GM18858 (cell line): ENCODE data around the gene ARL8A.
"Not testable (repeated sequence)": the region's sequence is repeated elsewhere in the genome, so short reads cannot be mapped to it uniquely, and the experiment has no call there.

Experiments
- ATAC-seq: cut with Tn5 transposase; IDR thresholded peaks from one replicate; pipeline ENCODE4 v1.9.1; 2021; ENCODE audit not compliant: unreplicated experiment

ARL8A gene

DNA sequence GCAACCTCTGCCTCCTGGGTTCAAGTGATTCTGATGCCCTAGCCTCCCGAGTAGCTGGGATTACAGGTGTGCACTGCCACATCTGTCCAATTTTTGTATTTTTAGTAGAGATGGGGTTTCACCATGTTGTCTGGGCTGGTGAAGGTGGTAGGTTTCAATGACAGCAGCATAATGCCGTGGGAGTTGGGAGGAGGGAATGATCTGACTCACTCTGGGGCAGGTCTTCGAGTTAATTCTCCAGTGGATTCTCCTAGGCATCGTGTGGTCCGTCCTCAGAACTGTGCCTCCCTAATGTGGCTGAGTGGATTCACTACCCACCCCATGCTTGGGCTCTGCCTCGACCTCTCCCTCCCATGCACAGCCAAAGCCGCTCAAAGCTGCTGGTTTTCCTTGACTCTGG lies 23.5 kb downstream of the ARL8A start:
- ATAC-seq, result no peak

DNA sequence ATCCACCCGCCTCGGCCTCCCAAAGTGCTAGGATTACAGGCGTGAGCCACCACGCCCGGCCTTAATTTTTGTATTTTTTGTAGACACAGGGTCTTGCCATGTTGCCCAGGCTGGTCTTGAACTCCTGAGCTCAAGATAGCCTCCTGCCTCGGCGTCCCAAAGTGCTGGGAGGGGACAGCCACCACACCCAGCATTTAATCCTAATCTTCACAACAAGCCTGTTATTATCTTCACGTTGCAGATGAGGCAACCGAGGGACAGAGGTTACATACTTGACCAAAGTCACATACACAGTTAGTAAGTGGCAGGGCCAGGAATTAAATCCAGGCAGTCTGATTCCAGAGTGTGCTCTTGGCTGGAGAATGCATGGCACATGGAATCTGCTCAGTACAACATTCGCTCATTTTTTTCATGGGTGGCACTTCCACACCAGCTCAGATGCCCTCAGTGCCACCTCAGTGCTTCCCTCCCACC lies 26.6 kb downstream of the ARL8A start:
- ATAC-seq, result no peak

DNA sequence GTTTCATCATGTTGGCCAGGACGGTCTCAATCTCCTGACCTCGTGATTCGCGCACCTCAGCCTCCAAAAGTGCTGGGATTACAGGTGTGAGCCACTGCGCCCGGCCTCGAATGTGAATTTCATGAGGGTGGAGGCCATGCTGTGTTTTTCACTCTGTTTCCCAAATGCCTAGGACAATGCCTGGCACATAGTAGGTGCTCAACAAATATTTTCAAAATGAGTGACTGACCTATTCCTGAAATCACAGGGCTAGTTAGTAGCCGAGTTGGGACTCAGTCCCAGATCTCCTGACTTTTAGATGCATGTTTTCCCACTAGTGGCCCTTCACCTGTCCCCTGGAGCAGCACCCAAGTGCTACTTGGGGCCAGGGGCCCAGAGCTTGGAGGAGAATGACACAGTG lies 28.2 kb downstream of the ARL8A start:
- no peak for ATAC-seq

DNA sequence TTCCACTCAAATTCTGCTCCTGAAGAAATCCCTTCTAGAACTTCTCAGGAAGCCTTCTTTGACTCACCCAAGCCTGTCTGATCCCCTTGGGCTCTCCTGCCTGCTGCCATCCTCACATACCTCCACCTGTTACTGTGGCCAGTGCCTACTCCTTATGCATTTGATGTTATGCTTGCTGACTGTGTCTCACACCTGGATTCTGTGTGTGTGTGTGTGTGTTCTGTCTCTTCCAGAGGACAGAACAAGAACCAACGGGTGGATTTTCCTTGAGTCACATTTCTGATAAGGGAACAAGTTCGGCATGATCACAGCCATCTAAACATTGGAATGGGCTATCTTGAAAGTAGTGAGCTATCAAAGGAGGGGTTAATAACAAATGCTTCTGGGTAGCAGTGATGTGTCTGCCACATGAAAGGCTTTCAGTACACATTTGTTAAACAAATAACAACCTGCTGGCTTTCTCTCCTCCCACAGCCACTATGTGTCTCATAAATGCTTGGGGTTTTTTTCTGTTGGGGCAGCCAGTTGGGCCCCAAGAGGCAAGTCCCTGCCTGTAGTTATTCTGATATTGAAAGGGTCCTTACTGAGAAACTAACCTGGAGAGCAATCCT lies 30.7 kb downstream of the ARL8A start:
- ATAC-seq, result no peak

DNA sequence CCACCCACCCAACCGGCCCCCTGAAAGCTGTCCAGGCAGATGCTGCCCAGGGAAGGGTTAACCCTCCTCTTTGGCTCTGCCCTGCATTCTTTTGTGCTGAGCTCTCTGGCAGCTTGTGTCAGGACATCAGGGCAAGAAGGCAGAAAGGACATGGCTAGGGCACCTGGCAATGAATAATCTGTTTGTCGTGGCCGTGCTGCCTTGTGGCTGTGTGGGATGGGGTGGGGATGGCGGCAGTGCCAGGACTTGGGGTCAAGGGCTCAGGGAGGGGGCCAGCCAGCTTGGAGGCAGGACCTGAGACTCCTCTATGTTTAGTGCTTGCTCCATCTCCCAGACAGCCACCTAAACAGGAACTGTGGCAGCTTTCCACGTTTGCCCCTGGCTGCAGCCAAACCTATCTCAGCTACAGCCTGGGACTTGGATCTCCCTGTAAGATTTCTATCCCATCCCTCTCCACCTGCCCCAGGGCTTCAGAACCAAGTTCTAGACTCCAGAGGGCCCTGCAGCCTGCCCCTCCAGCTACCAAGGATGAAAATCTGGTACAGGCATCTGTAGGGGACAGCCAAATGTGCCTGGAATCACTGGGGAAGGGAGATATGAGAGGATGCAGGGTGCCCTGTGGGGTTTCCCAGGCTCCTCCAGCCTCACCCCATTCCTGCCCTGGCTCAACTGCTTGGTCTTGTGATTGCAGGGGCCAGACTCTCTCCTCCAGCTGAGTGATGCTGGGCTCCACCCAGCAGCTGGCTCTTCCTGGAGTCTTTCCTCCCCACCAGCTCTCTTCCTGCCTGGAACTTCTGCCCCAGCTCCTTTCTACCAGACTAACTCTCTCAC lies 31.5 kb downstream of the ARL8A start:
- no peak for ATAC-seq

DNA sequence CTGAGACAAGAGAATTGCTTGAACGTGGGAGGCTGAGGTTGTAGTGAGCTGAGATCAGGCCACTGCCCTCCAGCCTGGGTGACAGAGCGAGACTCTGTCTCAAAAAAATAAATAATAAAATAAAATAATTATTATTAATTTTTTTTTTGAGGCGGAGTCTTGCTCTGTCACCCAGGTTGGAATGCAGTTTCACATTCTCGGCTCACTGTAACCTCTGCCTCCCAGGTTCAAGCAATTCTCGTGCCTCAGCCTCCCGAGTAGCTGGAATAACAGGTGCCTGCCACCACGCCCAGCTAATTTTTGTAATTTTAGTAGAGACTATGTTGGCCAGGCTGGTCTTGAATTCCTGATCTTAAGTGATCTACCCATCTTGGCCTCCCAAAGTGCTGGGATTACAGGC lies 32.9 kb downstream of the ARL8A start:
- not testable (repeated sequence) for ATAC-seq

DNA sequence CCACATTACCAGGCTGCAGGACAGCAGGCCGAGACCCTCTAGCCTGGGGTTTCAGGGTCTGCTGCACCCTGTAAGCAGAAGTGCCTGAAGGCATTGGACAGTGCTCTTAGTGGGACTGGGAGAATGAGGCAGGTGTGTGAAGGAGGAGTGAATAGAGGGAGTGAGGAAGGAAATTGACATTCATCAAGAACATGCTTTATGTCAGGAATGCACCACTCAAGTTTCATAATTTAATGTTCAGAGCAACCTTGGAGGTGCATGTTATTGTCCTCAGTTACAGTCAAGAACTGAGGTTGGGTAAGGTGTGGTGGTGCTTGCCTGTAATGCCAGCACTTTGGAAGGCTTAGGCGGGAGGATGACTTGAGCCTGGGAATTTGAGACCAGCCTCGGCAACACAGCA lies 33.6 kb downstream of the ARL8A start:
- ATAC-seq, result no peak

DNA sequence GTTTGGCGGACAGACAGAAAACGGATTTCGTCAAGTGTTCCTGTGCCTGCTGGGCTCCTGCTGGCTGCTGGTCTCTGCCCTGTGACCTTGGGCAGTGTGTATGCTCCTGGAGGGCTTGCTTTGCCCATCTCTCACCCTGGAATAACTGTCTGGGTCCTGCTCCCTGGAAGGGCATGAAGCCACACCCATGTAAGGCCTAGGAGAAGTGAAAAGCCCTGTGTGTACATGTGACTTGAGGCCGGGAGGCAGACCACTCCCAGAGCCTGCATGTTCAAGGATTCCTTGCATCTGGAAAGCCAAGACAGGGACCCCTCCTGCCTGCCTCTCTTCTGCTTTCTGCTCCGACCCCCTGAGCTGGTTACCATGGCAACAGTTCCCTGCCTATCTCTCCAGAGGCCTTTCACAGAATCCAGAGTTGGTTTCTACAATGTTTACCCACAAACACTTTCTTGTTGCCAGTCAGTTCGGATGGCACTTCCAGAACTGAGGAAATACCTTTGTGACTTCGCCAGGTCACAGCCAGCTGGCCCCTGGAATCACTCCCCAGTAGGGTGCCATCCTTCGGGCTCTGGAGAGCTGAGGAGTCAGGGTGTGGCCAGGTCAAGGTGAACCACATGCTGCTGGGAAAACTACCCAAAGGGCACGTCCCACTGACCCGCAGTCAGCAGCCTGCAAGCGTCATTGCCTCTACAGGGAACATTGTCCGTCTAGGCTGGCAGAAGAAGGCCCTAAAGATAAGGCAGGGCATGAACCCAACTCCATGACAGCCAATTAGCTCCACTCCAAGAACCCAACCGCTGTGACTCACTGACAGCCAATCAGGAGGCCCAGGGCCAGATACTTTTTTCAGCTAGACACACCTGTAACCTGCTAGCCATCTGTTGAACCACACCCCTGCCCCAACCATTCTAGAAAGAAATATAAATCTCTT lies 36.5 kb downstream of the ARL8A start:
- ATAC-seq, result no peak

DNA sequence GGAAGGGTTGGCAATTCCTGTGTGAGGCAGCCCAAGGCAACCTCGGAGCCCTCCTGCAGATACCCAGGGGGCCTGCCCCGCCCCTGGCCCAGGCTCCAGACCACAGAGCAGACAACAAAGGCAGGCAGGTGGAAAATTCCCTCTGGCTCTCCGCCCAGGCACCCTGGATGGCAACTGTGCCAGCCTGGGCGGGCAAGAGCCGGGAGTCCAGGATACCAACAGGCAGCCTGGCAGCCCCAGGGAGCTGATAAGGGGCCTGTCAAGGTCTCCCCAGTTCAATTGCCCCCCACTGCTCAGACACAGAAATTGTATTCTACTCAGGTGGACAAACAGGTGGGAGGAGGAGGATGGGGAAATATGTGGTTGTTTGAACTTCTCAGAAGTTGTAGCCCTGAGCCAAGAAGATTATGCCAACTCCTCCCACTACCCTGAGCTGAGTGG lies 37.2 kb downstream of the ARL8A start:
- no peak for ATAC-seq

DNA sequence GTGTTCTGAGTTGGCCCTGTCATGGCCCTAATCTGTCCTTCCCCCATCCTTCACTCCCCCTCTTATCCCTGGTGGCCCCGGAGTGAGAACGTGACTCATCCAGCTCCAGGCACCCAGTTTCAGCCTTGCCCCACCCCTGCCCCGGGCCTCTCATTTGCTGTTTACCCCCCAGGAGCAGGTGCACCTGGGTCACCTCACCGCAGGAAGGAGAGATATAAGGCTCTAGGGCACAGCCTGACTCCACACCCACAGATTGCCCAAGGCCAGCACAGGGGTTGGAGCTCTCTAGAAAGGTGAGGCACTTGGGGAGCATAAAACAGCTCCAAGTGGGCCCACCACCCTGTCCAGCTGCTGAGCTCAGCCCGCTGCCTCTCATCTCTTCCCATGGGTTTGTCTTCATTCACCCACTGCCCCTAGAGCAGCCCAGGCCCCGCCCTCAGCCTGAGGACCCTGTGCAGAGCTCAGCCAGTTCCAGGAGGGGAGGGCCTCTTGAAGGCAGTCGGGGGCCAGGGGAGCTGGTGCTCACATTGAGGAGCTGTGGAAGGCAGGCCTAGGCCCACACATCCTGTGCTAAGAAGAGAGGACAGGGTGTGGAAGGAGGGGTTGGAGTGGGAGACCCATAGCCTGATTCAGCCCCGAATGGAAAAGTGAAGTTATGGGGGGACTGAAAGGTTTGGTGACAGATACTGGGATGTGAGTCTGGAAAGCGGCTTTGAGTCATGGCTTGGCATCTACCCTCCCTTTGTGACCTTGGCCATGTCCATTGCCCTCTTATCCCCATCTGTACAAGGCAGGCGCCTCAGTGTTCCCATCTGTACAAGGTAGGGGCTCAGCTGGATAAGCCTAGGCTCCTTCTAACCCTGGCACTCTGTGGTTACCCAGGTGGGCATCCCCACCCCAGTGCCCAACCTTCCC lies 37.9 kb downstream of the ARL8A start:
- ATAC-seq, result no peak

DNA sequence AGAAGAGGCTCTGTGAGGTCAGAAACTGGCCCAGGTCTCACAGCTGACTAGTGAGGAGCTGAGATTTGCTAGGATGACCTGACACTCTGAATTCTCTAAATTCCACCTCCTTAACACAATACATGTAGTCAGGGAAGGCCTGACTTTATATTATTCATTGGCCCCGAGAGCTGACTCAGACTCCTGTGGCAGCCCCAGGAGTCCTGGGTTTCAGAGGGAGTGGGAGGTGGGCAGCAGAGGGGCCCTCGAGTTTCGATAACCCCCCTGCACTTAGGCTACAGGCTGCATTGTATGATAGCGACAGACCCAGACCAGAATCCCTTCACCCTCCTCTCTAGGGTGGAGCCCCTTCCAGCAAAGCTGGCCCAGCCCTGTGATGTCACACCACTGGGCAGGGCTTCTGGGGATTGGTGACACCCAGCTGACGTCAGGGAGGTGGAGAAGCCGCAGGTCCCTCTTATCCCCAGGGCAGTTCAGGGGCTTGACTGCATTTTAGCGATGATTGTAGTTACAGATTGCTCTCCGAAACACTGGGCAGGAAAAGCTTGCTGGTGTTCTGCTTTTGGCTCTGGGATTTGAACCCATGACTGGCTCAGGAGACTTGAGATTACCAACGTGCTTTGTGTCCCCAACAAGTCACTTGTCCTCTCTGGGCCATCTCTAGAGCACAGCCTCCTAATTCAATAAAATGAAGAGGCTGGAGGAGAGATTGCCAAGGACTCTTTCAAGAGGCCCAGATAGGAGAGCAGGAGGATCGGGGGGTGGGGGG lies 38.8 kb downstream of the ARL8A start:
- no peak for ATAC-seq

DNA sequence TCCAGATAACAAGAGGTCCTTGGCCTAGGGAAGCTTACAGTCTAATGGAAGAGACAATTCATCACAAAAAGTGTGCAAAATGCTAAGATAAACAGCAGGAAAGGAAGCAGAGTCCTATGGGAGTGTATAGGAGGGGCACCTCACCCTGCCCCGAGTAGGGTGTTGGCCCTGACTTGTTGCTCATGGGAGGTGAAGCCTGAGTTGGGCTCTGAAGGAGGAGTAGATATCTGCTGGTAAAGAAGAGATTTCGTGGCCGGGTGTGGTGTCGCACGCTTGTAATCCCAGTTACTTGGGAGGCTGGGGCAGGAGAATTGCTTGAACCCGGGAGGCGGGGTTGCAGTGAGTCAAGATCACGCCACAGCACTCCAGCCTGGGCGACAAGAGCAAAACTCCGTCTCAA lies 40.5 kb downstream of the ARL8A start:
- ATAC-seq, result no peak

DNA sequence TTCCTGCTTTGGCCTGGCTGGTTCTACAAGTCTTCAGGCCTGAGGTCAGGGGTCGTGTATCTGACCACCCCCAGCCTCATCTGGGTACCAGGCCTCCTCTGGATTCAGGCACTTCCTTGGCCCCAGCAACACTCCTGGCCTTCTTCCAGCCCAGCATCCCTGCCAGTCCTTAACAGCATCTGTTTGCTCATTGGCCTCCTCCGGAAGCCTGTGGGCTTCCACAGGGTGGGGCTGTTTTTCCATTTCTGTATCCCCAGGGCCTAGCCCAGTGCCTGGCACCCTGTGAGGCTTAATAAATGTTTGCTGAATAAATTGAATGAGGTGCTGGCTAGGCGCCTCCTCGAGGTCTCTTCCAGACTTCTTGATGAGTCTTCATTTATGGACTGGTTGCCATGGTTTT lies 43.4 kb downstream of the ARL8A start:
- ATAC-seq, result no peak

DNA sequence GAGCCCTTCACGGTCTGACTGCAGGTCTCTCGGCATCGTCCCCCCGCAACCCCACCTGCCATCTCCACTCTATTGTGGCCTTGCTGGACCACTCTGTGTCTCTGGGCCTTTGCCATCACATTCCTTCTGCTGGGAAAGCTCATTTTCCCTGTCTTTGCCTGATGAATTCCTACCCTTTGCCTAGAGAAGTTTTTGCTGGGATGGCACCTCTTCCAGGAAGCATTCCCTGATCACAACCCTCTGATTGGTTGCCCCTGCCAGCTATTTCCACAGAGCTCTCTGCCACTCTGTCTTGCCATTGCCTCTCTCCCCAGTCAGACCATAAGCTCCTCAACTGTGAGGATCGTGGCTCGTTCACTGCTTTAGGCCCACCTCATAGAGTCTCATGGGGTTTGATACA lies 50.7 kb downstream of the ARL8A start:
- no peak for ATAC-seq

DNA sequence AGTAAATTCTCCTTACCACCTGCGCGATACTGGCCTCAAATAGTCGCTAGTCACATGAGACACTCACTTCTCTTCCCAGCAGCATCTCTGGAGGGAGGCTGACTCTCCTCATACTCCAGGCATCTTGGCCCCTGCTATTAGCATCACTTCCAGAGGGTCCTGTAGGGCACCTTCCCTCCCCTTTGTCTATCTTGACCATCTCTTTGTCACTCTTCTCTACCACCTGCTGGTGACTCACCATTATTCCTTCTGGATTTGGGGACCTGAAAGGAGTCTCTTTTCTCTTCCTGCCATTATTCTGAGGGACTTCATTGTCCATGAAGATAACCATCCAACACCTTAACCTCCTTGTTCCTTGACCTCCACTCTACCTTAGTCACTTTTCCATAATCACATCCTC lies 53.5 kb downstream of the ARL8A start:
- no peak for ATAC-seq

DNA sequence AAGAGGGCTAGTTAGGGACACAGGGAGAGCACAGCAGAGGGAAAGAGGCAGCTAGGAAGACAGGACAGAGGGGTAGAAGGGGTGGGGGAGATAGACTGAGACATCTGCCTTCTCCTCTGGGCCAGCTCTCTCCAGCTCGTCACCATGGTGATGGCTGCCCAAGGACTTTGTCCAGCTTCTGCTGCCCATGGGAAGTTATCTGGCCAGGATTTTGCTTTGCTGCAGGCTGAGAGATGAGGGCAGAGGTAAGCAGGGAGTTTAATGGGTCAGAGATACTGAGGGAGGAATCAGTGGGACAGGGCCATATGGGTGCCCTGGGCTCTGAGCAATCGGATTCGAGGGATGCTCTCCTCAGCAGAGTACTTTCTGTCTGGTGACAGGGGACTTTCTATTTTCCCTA lies 56.3 kb downstream of the ARL8A start:
- no peak for ATAC-seq

DNA sequence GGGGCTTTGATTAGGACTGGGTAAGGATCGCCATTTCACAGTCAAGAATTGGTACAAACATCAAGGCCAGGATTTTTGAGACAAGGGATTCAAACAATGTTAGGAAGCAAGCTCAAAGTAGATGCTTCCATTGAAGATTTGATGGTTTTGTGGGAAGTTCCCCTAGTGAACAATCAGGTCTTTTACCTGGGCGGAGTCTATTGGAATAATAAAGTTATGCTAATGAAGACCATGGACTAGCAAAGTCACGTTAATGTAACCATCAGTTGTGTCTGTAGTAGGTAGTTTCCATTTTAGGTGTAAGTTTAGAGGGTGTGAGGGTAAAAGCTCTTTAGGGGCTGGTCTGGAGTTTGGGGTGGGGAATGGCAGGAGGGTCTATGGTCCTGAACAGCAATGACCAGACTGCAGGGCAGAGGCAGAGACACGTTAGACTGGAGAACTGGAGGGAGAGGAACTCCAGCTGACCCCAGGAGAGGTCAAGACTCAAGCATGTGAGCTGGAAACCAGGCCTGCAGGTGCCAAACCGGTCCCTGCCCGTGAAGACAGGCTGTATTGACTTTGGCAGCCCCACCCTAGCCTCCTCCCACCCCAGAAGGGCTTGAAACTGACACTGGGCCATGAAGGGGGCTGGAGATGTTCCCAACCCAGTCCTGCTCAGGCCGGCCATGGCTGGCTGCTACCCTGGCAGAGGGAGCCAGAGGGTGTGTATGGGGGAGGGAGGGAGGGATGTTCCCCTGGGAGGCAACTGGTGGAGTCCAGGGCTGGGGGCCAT lies 57.8 kb downstream of the ARL8A start:
- no peak for ATAC-seq

DNA sequence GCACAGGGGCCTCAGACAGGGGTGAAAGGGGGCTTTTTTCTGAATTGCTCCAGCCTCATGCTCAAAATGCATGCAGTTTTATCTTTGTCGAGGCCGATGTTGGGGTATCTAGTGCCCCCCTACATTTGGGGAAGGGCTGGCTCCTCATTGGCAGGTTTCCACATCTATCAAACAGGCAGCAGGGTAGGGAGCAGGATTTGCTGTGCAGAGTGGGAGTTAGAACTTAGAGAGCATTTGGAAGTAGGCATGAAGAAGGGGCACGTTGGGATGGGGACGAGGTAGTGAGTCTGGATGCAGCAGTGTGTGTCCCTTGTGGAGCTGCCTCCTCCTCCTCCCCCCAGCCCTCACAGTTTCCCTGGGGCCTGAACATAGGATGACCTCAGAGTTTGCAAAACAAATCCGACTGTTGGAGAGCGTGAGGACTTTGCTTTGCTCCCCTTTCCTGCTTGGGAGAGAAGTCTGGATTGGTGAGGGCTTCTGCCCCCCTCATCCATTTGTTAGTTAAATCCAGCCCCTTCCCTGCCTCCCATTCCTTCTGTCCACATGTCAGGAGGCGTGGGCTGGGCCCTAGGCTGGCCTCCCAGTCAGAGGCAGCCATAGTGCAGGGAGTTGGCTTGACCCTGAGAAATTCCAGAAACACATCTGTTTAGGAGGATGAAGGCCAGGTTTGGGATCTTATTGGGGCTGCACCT lies 58.7 kb downstream of the ARL8A start:
- no peak for ATAC-seq
